ENCODE data around the gene L1CAM.

DNA sequence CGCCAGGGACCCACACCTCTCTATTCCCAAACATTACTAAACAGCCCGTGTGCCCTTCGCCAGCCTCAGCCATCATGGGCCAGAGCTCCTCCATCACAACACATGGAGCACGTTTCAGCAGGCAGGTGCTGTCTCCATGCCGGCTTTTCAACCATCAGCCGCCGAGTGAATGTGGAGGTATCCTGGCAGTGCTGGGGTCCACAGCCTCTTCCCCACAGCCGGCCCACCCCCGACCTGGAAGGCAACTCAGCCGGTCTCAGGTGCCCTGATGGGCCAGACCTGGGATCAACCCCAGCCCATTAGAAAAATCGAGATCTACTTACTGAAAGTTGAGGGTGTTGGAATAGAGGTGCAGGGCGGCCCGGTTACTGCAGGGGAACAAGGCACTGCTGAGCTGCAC is 45.8 kb upstream of the L1CAM start:
- TF ChIP-seq, protein P1, sequence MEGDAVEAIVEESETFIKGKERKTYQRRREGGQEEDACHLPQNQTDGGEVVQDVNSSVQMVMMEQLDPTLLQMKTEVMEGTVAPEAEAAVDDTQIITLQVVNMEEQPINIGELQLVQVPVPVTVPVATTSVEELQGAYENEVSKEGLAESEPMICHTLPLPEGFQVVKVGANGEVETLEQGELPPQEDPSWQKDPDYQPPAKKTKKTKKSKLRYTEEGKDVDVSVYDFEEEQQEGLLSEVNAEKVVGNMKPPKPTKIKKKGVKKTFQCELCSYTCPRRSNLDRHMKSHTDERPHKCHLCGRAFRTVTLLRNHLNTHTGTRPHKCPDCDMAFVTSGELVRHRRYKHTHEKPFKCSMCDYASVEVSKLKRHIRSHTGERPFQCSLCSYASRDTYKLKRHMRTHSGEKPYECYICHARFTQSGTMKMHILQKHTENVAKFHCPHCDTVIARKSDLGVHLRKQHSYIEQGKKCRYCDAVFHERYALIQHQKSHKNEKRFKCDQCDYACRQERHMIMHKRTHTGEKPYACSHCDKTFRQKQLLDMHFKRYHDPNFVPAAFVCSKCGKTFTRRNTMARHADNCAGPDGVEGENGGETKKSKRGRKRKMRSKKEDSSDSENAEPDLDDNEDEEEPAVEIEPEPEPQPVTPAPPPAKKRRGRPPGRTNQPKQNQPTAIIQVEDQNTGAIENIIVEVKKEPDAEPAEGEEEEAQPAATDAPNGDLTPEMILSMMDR (IDR thresholded peaks at IDR 0.05) = no peak
- TF ChIP-seq ZFX (IDR thresholded peaks at IDR 0.05; ENCODE audit: borderline replicate concordance) = no peak

Measured in 22Rv1 (cell line).